GM18870 (cell line): ENCODE results near the gene RIMBP2.

Experiments used
- ATAC-seq: cut with Tn5 transposase; IDR thresholded peaks from one replicate; pipeline ENCODE4 v1.9.1; 2021; ENCODE audit warnings: moderate library complexity; ENCODE audit not compliant: unreplicated experiment

RIMBP2 gene

GRCh38 chr12:130639476-130640424 is 76.3 kb downstream of the RIMBP2 start:
- no peak for ATAC-seq

- no peak for ATAC-seq
These were observed 79.7 kb downstream of the RIMBP2 start for GRCh38 chr12:130636370-130636769.

GRCh38 chr12:130634866-130635265 is 81.2 kb downstream of the RIMBP2 start:
- ATAC-seq = no peak

GRCh38 chr12:130633771-130634170 is 82.3 kb downstream of the RIMBP2 start:
- ATAC-seq = no peak

- no peak for ATAC-seq
These were observed 83.5 kb downstream of the RIMBP2 start for GRCh38 chr12:130632642-130633041.

GRCh38 chr12:130628304-130628703 is 87.8 kb downstream of the RIMBP2 start:
- no peak for ATAC-seq

GRCh38 chr12:130627175-130627574 is 88.9 kb downstream of the RIMBP2 start:
- no peak for ATAC-seq

- ATAC-seq = no peak
These were observed 89.5 kb downstream of the RIMBP2 start for GRCh38 chr12:130626601-130627000.

GRCh38 chr12:130625201-130625600 is 90.9 kb downstream of the RIMBP2 start:
- no peak for ATAC-seq

GRCh38 chr12:130622803-130623202 is 93.3 kb downstream of the RIMBP2 start:
- ATAC-seq = no peak

GRCh38 chr12:130621696-130622298 is 94.3 kb downstream of the RIMBP2 start:
- ATAC-seq = no peak

- ATAC-seq = no peak
These were observed 95.3 kb downstream of the RIMBP2 start for GRCh38 chr12:130620756-130621155.

GRCh38 chr12:130620281-130620680 is 95.8 kb downstream of the RIMBP2 start:
- no peak for ATAC-seq

- no peak for ATAC-seq
These were observed 96.6 kb downstream of the RIMBP2 start for GRCh38 chr12:130619385-130620001.

GRCh38 chr12:130617219-130617618 is 98.9 kb downstream of the RIMBP2 start:
- no peak for ATAC-seq

- ATAC-seq = no peak
These were observed 100.2 kb downstream of the RIMBP2 start for GRCh38 chr12:130615861-130616345.

GRCh38 chr12:130614530-130614905 is 101.6 kb downstream of the RIMBP2 start:
- no peak for ATAC-seq

- ATAC-seq = no peak
These were observed 102.1 kb downstream of the RIMBP2 start for GRCh38 chr12:130613831-130614529.

GRCh38 chr12:130613131-130613530 is 103.0 kb downstream of the RIMBP2 start:
- no peak for ATAC-seq

GRCh38 chr12:130611026-130611905 is 104.8 kb downstream of the RIMBP2 start:
- ATAC-seq = no peak
